Measurements from ENCODE around the gene TGFBR1.

TGFBR1 gene

GRCh38 chr9:99113414-99114048 is 8.6 kb downstream of the TGFBR1 start:
- no peak for DNase-seq (ENCODE audit: low read depth)
- H3K4me3 ChIP-seq (ENCODE audit: low read depth, low read length), result no peak overlapping the region
- no peak for TF ChIP-seq CTCF (IDR thresholded peaks at IDR 0.05; ENCODE audit: control insufficient read depth, extremely low read depth, insufficient read depth)

- TF ChIP-seq CTCF (IDR thresholded peaks at IDR 0.05; ENCODE audit: control insufficient read depth, extremely low read depth, insufficient read depth), result no peak
- H3K4me3 ChIP-seq (ENCODE audit: low read depth, low read length), result no peak overlapping the region
- no peak for DNase-seq (ENCODE audit: low read depth)
These were observed 9.1 kb downstream of the TGFBR1 start for GRCh38 chr9:99114049-99114440.

GRCh38 chr9:99114846-99115500 is 10.1 kb downstream of the TGFBR1 start:
- no peak for TF ChIP-seq CTCF (IDR thresholded peaks at IDR 0.05; ENCODE audit: control insufficient read depth, extremely low read depth, insufficient read depth)
- no peak for DNase-seq (ENCODE audit: low read depth)
- no peak overlapping the region for H3K4me3 ChIP-seq (ENCODE audit: low read depth, low read length)

GRCh38 chr9:99116003-99116411 is 11.1 kb downstream of the TGFBR1 start:
- H3K4me3 ChIP-seq (ENCODE audit: low read depth, low read length), result no peak overlapping the region
- no peak for TF ChIP-seq CTCF (IDR thresholded peaks at IDR 0.05; ENCODE audit: control insufficient read depth, extremely low read depth, insufficient read depth)
- no peak for DNase-seq (ENCODE audit: low read depth)

GRCh38 chr9:99118782-99119466 is 14.0 kb downstream of the TGFBR1 start:
- no peak overlapping the region for H3K4me3 ChIP-seq (ENCODE audit: low read depth, low read length)
- no peak for DNase-seq (ENCODE audit: low read depth)
- no peak for TF ChIP-seq CTCF (IDR thresholded peaks at IDR 0.05; ENCODE audit: control insufficient read depth, extremely low read depth, insufficient read depth)

GRCh38 chr9:99119976-99120655 is 15.2 kb downstream of the TGFBR1 start:
- no peak for DNase-seq (ENCODE audit: low read depth)
- no peak for TF ChIP-seq CTCF (IDR thresholded peaks at IDR 0.05; ENCODE audit: control insufficient read depth, extremely low read depth, insufficient read depth)
- H3K4me3 ChIP-seq (ENCODE audit: low read depth, low read length), result no peak overlapping the region
